HepG2 (cell line): ENCODE data around the gene STK32C. TPM values are rescaled to one million over a fixed set of nuclear protein-coding genes. Genes with fewer than 3 reads are reported as not detected.

Source experiments
- ATAC-seq: fragments of 200-7000 bp; cut with Tn5 transposase; 3 replicates; pipeline ENCODE4 v1.9.1; 2020; ENCODE audit warnings: mild to moderate bottlenecking, moderate library complexity
- BruUV-seq: library from RNA; stranded (reverse); fragments of 400-500 nt; replicated peaks from 2 replicates; lab custom pipeline; 2021; lab: Mats Ljungman, UMichigan
- CTCF ChIA-PET: fragments of 300-600 bp; formaldehyde crosslinking; extraction: SDS; loops from one replicate; lab custom pipeline; 2021; ENCODE audit warnings: low total read pairs, inconsistent platforms, low intra/inter-chr PET ratio; lab: Yijun Ruan, JAX
- POLR2A ChIA-PET: fragments of 350-600 bp; sonication (Branson Sonifier 250); formaldehyde crosslinking; loops from one replicate; lab custom pipeline; 2020; ENCODE audit warnings: antibody characterized with exemption, inconsistent platforms; lab: Yijun Ruan, JAX
- DNase-seq: peaks from one replicate; pipeline ENCODE4 v3.0.0-alpha.2; 2015; ENCODE audit warnings: low spot score
- FAIRE-seq: peaks from 3 replicates; lab custom pipeline; 2011; peaks lifted over from hg19 to GRCh38; lab: Jason Lieb, UNC
- H2AFZ ChIP-seq: one replicate; pipeline ENCODE4 v1.6.1; 2011; ENCODE audit warnings: low read length, inconsistent platforms
- H3K27ac ChIP-seq: fragments of 300-600 bp; 3 replicates; pipeline ENCODE4 v1.8.0; 2011; ENCODE audit warnings: mixed run types, mild to moderate bottlenecking, mixed read lengths, low read length, inconsistent platforms; ENCODE audit not compliant: insufficient read depth; ENCODE audit errors: extremely low read length
- H3K27me3 ChIP-seq, 2 experiments: fragments of 200-600 bp in 1 of 2; 2 replicates in 1 of 2; 3 replicates in 1 of 2; pipeline versions ENCODE4 v1.6.0 to v1.8.0; 2011; ENCODE audit warnings: low read length in 2 of 2, mild to moderate bottlenecking in 2 of 2, moderate library complexity in 2 of 2, inconsistent platforms in 1 of 2; ENCODE audit not compliant: insufficient read depth in 2 of 2, control insufficient read depth in 1 of 2
- H3K36me3 ChIP-seq, 2 experiments: fragments of 200-600 bp in 1 of 2; replicated peaks in 1 of 2; 2 replicates in 1 of 2; 3 replicates in 1 of 2; pipeline versions ENCODE4 v1.5.1 to v1.8.0; 2011; ENCODE audit warnings: low read length in 2 of 2, inconsistent platforms in 1 of 2; ENCODE audit not compliant: insufficient read depth in 2 of 2, control insufficient read depth in 1 of 2
- H3K4me1 ChIP-seq: 2 replicates; pipeline ENCODE4 v1.5.1; 2012; ENCODE audit warnings: low read length, inconsistent platforms; ENCODE audit not compliant: insufficient read depth
- H3K4me2 ChIP-seq: 2 replicates; pipeline ENCODE4 v1.6.0; 2011; ENCODE audit warnings: low read depth, low read length, inconsistent platforms
- H3K4me3 ChIP-seq, 3 experiments: fragments of 200-600 bp in 1 of 3; sonication (generic), shearing (Covaris generic) in 1 of 3; replicated peaks in 1 of 3; 2 replicates each; pipeline ENCODE4 v1.5.1; 2011 to 2016; ENCODE audit warnings: low read length in 3 of 3, inconsistent platforms in 2 of 3, low read depth in 2 of 3, mild to moderate bottlenecking in 2 of 3, control low read depth in 1 of 3, mixed read lengths in 1 of 3; ENCODE audit not compliant: insufficient read depth in 1 of 3
- H3K79me2 ChIP-seq: one replicate; pipeline ENCODE4 v1.6.1; 2011; ENCODE audit warnings: low read length, inconsistent platforms; ENCODE audit not compliant: insufficient read depth
- H3K9ac ChIP-seq: 2 replicates; pipeline ENCODE4 v1.6.0; 2011; ENCODE audit warnings: mild to moderate bottlenecking, low read depth, low read length, inconsistent platforms; ENCODE audit not compliant: insufficient read depth
- H3K9me3 ChIP-seq: 2 replicates; pipeline ENCODE4 v1.5.1; 2012; ENCODE audit warnings: mild to moderate bottlenecking, low read length
- H4K20me1 ChIP-seq: 2 replicates; pipeline ENCODE4 v1.6.0; 2011; ENCODE audit warnings: inconsistent platforms, mild to moderate bottlenecking, low read length, moderate library complexity; ENCODE audit not compliant: insufficient read depth
- DZIP1 ChIP-seq: sonication (generic); formaldehyde crosslinking; IDR thresholded peaks from 2 replicates; pipeline ENCODE4 v1.5.0; 2020; ENCODE audit warnings: mild to moderate bottlenecking, missing genetic modification reagents
- IRF2 ChIP-seq: IDR thresholded peaks from 2 replicates; pipeline ENCODE4 v1.6.1; 2018; ENCODE audit warnings: missing genetic modification reagents, missing compliant biosample characterization
- IRF9 ChIP-seq: sonication (generic); formaldehyde crosslinking; IDR thresholded peaks from 2 replicates; pipeline ENCODE4 v1.8.0; 2022; ENCODE audit warnings: missing genetic modification reagents, mild to moderate bottlenecking, borderline replicate concordance
- NFAT5 ChIP-seq: sonication (generic); formaldehyde crosslinking; IDR thresholded peaks from 2 replicates; pipeline ENCODE4 v1.4.0; 2020; ENCODE audit warnings: missing genetic modification reagents
- NR2F1 ChIP-seq, 2 experiments: fragments of 450-650 bp in 1 of 2; formaldehyde crosslinking in 1 of 2; IDR thresholded peaks; 2 replicates each; pipeline versions ENCODE4 v1.5.0 to v1.6.1; 2016 to 2020; ENCODE audit warnings: mild to moderate bottlenecking in 1 of 2, missing compliant biosample characterization in 1 of 2, missing genetic modification reagents in 1 of 2, moderate library complexity in 1 of 2
- PCBP2 ChIP-seq: fragments of 200-400 bp; formaldehyde crosslinking; optimal IDR thresholded peaks from 2 replicates; pipeline ENCODE3; 2018; ENCODE audit warnings: low read length, low read depth; ENCODE audit not compliant: poor library complexity, severe bottlenecking
- SNAPC4 ChIP-seq: sonication (generic); formaldehyde crosslinking; IDR thresholded peaks from 2 replicates; pipeline ENCODE4 v1.4.0; 2020; ENCODE audit warnings: mild to moderate bottlenecking, missing genetic modification reagents
- SRY ChIP-seq: sonication (generic); formaldehyde crosslinking; IDR thresholded peaks from 2 replicates; pipeline ENCODE4 v1.8.0; 2022; ENCODE audit warnings: mild to moderate bottlenecking, missing genetic modification reagents
- ZBTB3 ChIP-seq: sonication (generic); formaldehyde crosslinking; IDR thresholded peaks from 2 replicates; pipeline ENCODE4 v1.4.0; 2020; ENCODE audit warnings: low read depth, mild to moderate bottlenecking, moderate library complexity, missing genetic modification reagents, borderline replicate concordance
- ZNF607 ChIP-seq: sonication (generic); formaldehyde crosslinking; IDR thresholded peaks from 2 replicates; pipeline ENCODE4 v1.5.1; 2020; ENCODE audit warnings: missing genetic modification reagents, mild to moderate bottlenecking, borderline replicate concordance
- WGBS: methylation state at CpG from one replicate; pipeline ENCODE4 v1.1.6; 2017; ENCODE audit warnings: low lambda C conversion rate; 5-methylcytosine and 5-hydroxymethylcytosine counted together
- in situ Hi-C: cut with HindIII; loops from 2 replicates; pipeline ENCODE4 v1.10.0; 2017; ENCODE audit warnings: low pct_unique_long_range_greater_than_20kb; ENCODE audit not compliant: extremely low pct_ligation_motif_present
- intact Hi-C: fragments of 100-400 bp; cut with micrococcal nuclease; formaldehyde crosslinking; loops from one replicate; pipeline ENCODE4 v1.10.0; 2022; ENCODE audit not compliant: unreplicated experiment
- polyA plus RNA-seq, 8 experiments: library from polyadenylated mRNA; depleted of rRNA in 3 of 8; stranded (reverse) in 7 of 8; unstranded in 1 of 8; fragments of >200 nt; fragmentation: Illumina TruSeq in 4 of 8; extraction: Trizol in 4 of 8; gene quantifications; 2 replicates each; pipeline versions ENCODE4 v1.2.1 to v1.2.3, GENCODE V29; 2011 to 2016; ENCODE audit warnings: low read depth in 4 of 8, missing spikeins in 1 of 8, mixed read lengths in 1 of 8; ENCODE audit not compliant: insufficient read depth in 1 of 8
- total RNA-seq, 5 experiments: library from RNA; depleted of rRNA; stranded (reverse); fragments of >200 nt; fragmentation: Illumina TruSeq; extraction: Trizol; gene quantifications; 2 replicates each; pipeline ENCODE4 v1.2.3, GENCODE V29; 2016; ENCODE audit warnings: low read depth in 1 of 5

Gene STK32C
- total and polyA plus RNA-seq, 2 of the 13 experiments (the other 11 are each of a cell fraction or from before 2014, with no cell fraction given) = 10.9 to 19.4 TPM

GRCh38 chr10:132341017-132341416 lies 33.3 kb upstream of the STK32C start:
- BruUV-seq = no TSS peak
- CTCF ChIA-PET = no interaction called here
- H3K4me3 ChIP-seq = no peak overlapping the region
- WGBS = 93% methylated on average over 6 of the region's 6 CpGs
- ATAC-seq (no peak), FAIRE-seq (no peak), DNase-seq (no peak)
- no peak overlapping the region for H3K4me2 ChIP-seq
- no peaks in the 10 kb centered on the region for H3K79me2 ChIP-seq
- POLR2A ChIA-PET = no interaction called here
- H3K36me3 ChIP-seq = peaks cover 0 to 3% of the 10 kb centered on the region in 2 experiments; a peak in 1 of 5 replicates
- in situ Hi-C loops = no loop called here
- no peaks in the 10 kb centered on the region for H3K9me3 ChIP-seq
- no peaks in the 10 kb centered on the region for H4K20me1 ChIP-seq
- no peak overlapping the region for H3K9ac ChIP-seq
- intact Hi-C loops = no loop called here
- peaks cover 18% of the 10 kb centered on the region for H3K4me1 ChIP-seq
- H2AFZ ChIP-seq = no peak overlapping the region
- H3K27me3 ChIP-seq = no peaks in the 10 kb centered on the region
- no peak overlapping the region for H3K27ac ChIP-seq
- no peak for TF ChIP-seq SNAPC4
- TF ChIP-seq ZBTB3 (CRISPR knock-in tag) = no peak
- no peak for TF ChIP-seq IRF9
- TF ChIP-seq PCBP2 = no peak
- TF ChIP-seq ZNF607 (CRISPR knock-in tag) = no peak
- TF ChIP-seq SRY (CRISPR knock-in tag) = no peak
- TF ChIP-seq NR2F1 (CRISPR knock-in tag; IDR thresholded peaks at IDR 0.05) = no peak
- TF ChIP-seq DZIP1 (CRISPR knock-in tag) = no peak
- TF ChIP-seq NFAT5 (CRISPR knock-in tag) = no peak
- TF ChIP-seq IRF2 (CRISPR knock-in tag) = no peak
